Measurements from ENCODE around the gene FUT2.

FUT2 gene

DNA sequence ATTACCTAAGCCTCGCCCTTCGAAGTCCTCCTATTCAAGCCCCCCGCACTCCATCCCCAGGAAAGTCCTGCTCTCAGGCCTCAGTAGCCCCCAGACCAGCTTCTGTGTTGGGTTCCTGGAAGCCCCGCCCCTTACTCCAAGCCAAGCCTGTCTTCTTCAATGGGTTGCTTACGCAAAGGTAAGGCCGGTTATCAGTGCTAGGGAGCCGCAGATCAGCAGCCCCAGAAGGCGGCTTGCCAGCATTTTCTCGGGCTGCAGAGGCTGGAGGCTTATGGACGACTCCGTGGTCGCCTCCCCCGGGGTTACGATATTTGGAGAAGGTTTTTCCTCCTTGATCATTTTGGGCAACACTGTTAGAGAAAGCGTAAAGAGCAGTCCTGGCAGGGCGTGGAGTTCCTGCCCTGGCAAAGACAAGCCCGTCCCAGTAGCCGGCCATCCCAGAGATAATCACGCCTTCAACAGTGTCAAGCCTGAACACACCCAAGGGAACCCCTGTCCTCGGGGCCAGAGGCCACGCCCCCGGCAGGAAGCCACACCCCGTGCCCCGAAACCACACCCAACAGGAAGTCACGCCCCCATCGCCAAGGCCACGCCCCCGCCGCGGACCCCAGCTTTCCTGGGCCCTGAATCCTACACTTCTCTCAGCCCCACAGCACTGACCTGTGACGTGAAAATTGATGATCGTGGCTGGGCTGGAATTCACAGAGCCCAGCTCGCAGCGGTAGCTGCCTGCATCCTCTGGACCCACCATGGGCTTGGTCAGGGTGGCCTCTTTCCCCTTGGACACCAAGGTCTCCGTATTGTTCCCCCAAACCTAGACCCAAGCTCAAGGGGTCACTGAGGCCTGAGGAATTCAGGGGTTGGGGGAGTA lies 45.6 kb downstream of the FUT2 start:
- Mint-ChIP-seq H3K4me1 (peaks cover 35% of the 10 kb centered on the region), H3K27ac (peak overlapping the region; percentile 16), H3K4me3 (peak overlapping the region; percentile 38), H3K36me3 (ENCODE audit: low read depth) (no peaks in the 10 kb centered on the region), H3K27me3 (ENCODE audit: low read depth, poor library complexity) (peaks cover 40% of the 10 kb centered on the region), H3K9me3 (peaks cover 9% of the 10 kb centered on the region)
- TF ChIP-seq, protein P1, sequence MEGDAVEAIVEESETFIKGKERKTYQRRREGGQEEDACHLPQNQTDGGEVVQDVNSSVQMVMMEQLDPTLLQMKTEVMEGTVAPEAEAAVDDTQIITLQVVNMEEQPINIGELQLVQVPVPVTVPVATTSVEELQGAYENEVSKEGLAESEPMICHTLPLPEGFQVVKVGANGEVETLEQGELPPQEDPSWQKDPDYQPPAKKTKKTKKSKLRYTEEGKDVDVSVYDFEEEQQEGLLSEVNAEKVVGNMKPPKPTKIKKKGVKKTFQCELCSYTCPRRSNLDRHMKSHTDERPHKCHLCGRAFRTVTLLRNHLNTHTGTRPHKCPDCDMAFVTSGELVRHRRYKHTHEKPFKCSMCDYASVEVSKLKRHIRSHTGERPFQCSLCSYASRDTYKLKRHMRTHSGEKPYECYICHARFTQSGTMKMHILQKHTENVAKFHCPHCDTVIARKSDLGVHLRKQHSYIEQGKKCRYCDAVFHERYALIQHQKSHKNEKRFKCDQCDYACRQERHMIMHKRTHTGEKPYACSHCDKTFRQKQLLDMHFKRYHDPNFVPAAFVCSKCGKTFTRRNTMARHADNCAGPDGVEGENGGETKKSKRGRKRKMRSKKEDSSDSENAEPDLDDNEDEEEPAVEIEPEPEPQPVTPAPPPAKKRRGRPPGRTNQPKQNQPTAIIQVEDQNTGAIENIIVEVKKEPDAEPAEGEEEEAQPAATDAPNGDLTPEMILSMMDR (IDR thresholded peaks at IDR 0.05): no peak
- DNase-seq: peak; percentile 79

DNA sequence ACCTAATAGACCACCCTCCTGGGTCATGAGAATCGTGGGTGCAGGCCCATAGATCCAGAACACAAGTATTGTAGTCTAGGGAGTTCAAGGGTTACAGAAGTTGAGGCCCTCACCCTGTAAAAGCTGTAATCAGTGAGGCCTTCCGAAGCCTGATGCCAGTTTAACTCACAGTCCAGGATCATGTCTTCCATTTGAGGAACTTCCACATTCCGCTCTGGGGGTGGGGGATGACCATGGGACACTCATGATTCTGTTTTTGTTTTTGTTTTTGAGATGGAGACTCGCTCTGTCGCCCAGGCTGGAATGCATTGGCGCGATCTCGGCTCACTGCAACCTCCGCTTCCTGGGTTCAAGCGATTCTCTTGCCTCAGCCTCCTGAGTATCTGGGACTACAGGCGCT lies 46.3 kb downstream of the FUT2 start:
- Mint-ChIP-seq H3K36me3 (ENCODE audit: low read depth) (no peaks in the 10 kb centered on the region), H3K4me3 (no peak overlapping the region), H3K9me3 (peaks cover 13% of the 10 kb centered on the region), H3K27ac (no peak overlapping the region), H3K27me3 (ENCODE audit: low read depth, poor library complexity) (peaks cover 36% of the 10 kb centered on the region), H3K4me1 (peaks cover 32% of the 10 kb centered on the region)
- TF ChIP-seq, protein P1 (IDR thresholded peaks at IDR 0.05): no peak
- DNase-seq: no peak

DNA sequence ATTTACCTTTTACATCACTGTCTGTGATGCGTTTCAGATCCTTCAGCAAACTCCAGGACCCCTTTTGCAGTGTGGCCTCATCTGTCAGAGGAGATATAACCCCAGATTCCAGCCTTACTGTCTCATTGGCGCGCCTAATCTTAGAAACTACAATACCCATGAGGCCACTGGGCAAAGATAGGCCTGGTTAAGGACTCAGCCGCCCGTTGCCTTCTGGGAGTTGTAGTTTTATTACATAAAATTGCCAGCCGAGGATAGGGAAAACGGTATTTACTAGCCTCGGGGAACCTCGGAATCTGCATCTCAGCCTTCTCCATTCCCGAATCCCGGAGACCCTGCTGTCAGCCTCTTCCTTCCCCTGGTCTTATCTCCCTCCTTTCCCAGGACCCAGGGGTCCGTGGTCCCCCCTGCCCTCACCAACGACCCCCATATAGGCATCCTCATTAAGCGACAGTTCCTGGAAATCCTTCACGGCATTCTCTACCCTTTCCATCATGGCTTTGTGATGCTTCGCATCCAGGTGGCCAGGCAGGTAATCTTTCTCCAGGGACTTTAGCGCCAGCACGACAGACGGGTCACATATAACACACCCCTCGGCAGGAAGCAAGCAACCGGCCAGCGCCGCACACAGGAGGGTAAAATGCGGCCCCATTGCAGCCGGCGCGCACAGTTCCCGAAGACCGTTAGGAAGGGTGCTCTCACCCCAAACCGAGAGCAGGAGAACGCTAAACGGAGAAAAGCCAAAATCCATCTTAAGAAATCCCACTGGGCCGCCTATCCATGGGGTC lies 49.6 kb downstream of the FUT2 start:
- H3K4me1 Mint-ChIP-seq: peaks cover 24% of the 10 kb centered on the region
- no peak overlapping the region for H3K4me3 Mint-ChIP-seq
- TF ChIP-seq, protein P1 (IDR thresholded peaks at IDR 0.05): no peak
- peak; percentile 56 for DNase-seq
- peaks cover 13% of the 10 kb centered on the region for H3K9me3 Mint-ChIP-seq
- H3K27me3 Mint-ChIP-seq (ENCODE audit: low read depth, poor library complexity): peaks cover 27% of the 10 kb centered on the region
- no peaks in the 10 kb centered on the region for H3K36me3 Mint-ChIP-seq (ENCODE audit: low read depth)
- no peak overlapping the region for H3K27ac Mint-ChIP-seq

GRCh38 chr19:48746110-48746509 lies 50.3 kb downstream of the FUT2 start:
- Mint-ChIP-seq H3K4me3 (no peak overlapping the region), H3K9me3 (peaks cover 13% of the 10 kb centered on the region), H3K27ac (no peak overlapping the region), H3K4me1 (peaks cover 23% of the 10 kb centered on the region), H3K27me3 (ENCODE audit: low read depth, poor library complexity) (peaks cover 25% of the 10 kb centered on the region), H3K36me3 (ENCODE audit: low read depth) (no peaks in the 10 kb centered on the region)
- DNase-seq: no peak
- TF ChIP-seq, protein P1 (IDR thresholded peaks at IDR 0.05): no peak

DNA sequence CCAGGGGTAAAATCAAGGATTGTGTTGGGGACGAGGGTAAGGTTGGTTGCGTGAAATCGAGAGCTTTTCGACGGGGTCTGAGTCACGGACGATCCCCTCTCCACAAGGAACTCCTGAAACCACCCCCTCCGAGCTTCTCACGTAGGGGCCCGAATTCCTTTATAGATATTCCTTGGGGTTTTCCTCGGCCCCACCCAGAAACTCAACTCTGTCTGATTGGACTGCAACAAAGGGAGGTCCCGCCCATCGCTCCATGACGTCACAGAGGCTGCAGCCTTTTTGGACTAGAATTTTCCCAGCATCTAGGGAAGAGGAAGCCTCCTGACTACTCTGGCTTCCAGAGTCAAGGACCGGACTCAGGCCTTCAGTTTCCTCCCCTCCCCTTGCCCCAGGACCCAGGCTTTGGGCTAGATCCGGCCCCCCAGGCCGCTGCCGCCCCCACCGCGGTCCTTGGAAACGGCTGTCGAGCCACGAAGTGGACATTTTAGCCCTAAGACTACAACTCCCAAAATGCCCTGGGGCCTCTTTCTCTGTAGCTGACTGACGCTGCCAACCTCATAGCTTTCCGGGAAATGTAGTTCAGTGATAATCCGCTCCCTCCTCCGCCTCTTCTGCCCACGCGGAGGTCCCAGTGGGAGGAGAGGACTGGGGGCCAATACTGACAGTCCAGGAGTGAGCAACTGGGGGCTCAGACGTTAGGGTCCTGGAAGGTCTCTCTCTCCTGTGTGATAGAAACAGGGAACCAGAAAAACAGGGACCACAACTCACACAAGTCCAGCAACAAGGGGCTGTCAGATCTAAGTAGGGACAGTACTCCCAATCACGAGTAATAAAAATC lies 51.2 kb downstream of the FUT2 start, which contains the start of gene IZUMO1:
TSS of gene IZUMO1 (minus strand) at position 172 of the 838 bp plus-strand sequence. CDS start 1,050 bp downstream, outside the sequence.
- H3K4me3 Mint-ChIP-seq: peak within 1 kb of the TSS; percentile 76
- DNase-seq: peak; percentile 88
- H3K27ac Mint-ChIP-seq: no peak within 1 kb of the TSS
- peaks cover 19% of the 10 kb centered on the region for H3K4me1 Mint-ChIP-seq
- peaks cover 13% of the 10 kb centered on the region for H3K9me3 Mint-ChIP-seq
- TF ChIP-seq, protein P1 (IDR thresholded peaks at IDR 0.05): no peak
- peaks cover 26% of the 10 kb centered on the region for H3K27me3 Mint-ChIP-seq (ENCODE audit: low read depth, poor library complexity)
- H3K36me3 Mint-ChIP-seq (ENCODE audit: low read depth): no peaks in the 10 kb centered on the region
